ENCODE measurements around the gene TMEM178B.

Gene TMEM178B

GRCh38 chr7:141356161-141356560 lies 282.3 kb downstream of the TMEM178B start:
- TF ChIP-seq, protein P1, sequence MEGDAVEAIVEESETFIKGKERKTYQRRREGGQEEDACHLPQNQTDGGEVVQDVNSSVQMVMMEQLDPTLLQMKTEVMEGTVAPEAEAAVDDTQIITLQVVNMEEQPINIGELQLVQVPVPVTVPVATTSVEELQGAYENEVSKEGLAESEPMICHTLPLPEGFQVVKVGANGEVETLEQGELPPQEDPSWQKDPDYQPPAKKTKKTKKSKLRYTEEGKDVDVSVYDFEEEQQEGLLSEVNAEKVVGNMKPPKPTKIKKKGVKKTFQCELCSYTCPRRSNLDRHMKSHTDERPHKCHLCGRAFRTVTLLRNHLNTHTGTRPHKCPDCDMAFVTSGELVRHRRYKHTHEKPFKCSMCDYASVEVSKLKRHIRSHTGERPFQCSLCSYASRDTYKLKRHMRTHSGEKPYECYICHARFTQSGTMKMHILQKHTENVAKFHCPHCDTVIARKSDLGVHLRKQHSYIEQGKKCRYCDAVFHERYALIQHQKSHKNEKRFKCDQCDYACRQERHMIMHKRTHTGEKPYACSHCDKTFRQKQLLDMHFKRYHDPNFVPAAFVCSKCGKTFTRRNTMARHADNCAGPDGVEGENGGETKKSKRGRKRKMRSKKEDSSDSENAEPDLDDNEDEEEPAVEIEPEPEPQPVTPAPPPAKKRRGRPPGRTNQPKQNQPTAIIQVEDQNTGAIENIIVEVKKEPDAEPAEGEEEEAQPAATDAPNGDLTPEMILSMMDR (conservative IDR thresholded peaks at IDR 0.05; ENCODE audit: low read depth, low read length): no peak
- DNase-seq (ENCODE audit: low read depth): peak; percentile 16
- H3K4me3 ChIP-seq (ENCODE audit: low read depth, low read length): no peak overlapping the region

- TF ChIP-seq, protein P1 (conservative IDR thresholded peaks at IDR 0.05; ENCODE audit: low read depth, low read length): no peak
- no peak for DNase-seq (ENCODE audit: low read depth)
- H3K4me3 ChIP-seq (ENCODE audit: low read depth, low read length): no peak overlapping the region
These were observed 284.5 kb downstream of the TMEM178B start for GRCh38 chr7:141358386-141358785.

- no peak for DNase-seq (ENCODE audit: low read depth)
- TF ChIP-seq, protein P1 (conservative IDR thresholded peaks at IDR 0.05; ENCODE audit: low read depth, low read length): no peak
- no peak overlapping the region for H3K4me3 ChIP-seq (ENCODE audit: low read depth, low read length)
These were observed 285.4 kb downstream of the TMEM178B start for GRCh38 chr7:141359262-141359661.

- no peak overlapping the region for H3K4me3 ChIP-seq (ENCODE audit: low read depth, low read length)
- TF ChIP-seq, protein P1 (conservative IDR thresholded peaks at IDR 0.05; ENCODE audit: low read depth, low read length): no peak
- DNase-seq (ENCODE audit: low read depth): no peak
These were observed 286.0 kb downstream of the TMEM178B start for GRCh38 chr7:141359740-141360415.

DNA sequence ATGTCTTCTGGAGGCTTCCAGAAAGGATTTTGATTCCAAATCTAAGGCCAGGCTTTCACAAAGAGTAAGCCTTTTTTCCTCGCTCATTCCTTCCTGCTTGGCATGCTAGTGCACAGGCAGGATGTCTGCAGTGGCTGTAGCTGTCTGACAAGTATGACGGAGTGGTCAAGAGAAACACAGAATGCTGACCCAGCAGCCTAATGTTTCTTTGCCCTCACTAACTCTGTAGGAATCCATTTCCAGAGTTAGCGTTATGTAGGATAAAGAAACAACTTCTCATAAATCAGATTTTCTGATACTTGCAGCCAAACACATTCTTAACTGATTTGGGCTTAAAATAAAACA lies 286.5 kb downstream of the TMEM178B start:
- TF ChIP-seq, protein P1 (conservative IDR thresholded peaks at IDR 0.05; ENCODE audit: low read depth, low read length): no peak
- H3K4me3 ChIP-seq (ENCODE audit: low read depth, low read length): no peak overlapping the region
- no peak for DNase-seq (ENCODE audit: low read depth)

DNA sequence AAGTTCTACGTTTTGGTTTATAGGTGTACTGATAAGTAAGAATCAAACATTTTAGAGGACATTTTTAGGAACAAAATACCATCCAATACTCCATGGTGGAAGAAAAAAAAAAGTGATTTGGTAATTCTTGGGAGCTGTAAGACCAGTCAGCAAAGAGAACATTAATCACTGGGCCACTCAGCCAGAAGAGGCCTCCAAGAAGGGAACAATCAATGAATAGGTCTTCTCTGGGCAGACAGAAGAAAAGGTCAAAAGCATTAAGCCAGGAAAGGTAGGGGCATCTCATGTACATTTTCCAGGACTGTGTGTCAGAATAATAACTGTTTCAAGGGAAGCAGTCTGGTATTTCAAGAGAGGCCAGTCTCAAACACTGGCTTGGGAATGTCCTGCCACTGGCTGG lies 286.9 kb downstream of the TMEM178B start:
- TF ChIP-seq, protein P1 (conservative IDR thresholded peaks at IDR 0.05; ENCODE audit: low read depth, low read length): no peak
- DNase-seq (ENCODE audit: low read depth): no peak
- H3K4me3 ChIP-seq (ENCODE audit: low read depth, low read length): no peak overlapping the region

- DNase-seq (ENCODE audit: low read depth): no peak
- no peak overlapping the region for H3K4me3 ChIP-seq (ENCODE audit: low read depth, low read length)
- TF ChIP-seq, protein P1 (conservative IDR thresholded peaks at IDR 0.05; ENCODE audit: low read depth, low read length): no peak
These were observed 287.6 kb downstream of the TMEM178B start for GRCh38 chr7:141361479-141361878.

Measured in choroid plexus epithelial cell (primary cell).